H1 (cell line): Measurements from ENCODE around the gene ILK. TPM values are rescaled to one million over a fixed set of nuclear protein-coding genes. Genes with fewer than 3 reads are reported as not detected.

Experiments
- TAF7 ChIP-seq: optimal IDR thresholded peaks from 2 replicates; pipeline ENCODE3; 2011; ENCODE audit warnings: low read depth, mild to moderate bottlenecking, inconsistent platforms, low read length, moderate library complexity, borderline replicate concordance
- YY1 ChIP-seq: IDR thresholded peaks from 2 replicates; pipeline ENCODE4 v1.6.1; 2011; ENCODE audit warnings: low read depth, mild to moderate bottlenecking, low read length
- polyA plus RNA-seq, 7 experiments: library from polyadenylated mRNA; depleted of rRNA in 3 of 7; stranded (reverse) in 5 of 7; unstranded in 2 of 7; fragments of >200 nt in 5 of 7; fragments of 200-250 nt in 2 of 7; gene quantifications; 1 replicate in 5 of 7; 2 replicates in 1 of 7; 4 replicates in 1 of 7; pipeline versions ENCODE4 v1.2.1 to v1.2.3, GENCODE V29; 2011 to 2013; ENCODE audit warnings: missing spikeins in 2 of 7, mixed read lengths in 2 of 7
- total RNA-seq: library from RNA; stranded (reverse); fragmentation: NEBNext Ultra II Directional; extraction: Animal tissue kit (Norgen Biotek cat#: 25700); gene quantifications from 2 replicates; pipeline ENCODE4 v1.2.1, GENCODE V29; 2021

ILK gene
- total and polyA plus RNA-seq, 2 of the 8 experiments (the other 6 are each of a cell fraction or from before 2014, with no cell fraction given), result 91.4 to 132 TPM

GRCh38 chr11:6656584-6656915, 53.0 kb downstream of the ILK start (continued):
- TF ChIP-seq YY1, result no peak
- TF ChIP-seq TAF7, result no peak
